ENCODE results near the gene ANKAR.

DNA sequence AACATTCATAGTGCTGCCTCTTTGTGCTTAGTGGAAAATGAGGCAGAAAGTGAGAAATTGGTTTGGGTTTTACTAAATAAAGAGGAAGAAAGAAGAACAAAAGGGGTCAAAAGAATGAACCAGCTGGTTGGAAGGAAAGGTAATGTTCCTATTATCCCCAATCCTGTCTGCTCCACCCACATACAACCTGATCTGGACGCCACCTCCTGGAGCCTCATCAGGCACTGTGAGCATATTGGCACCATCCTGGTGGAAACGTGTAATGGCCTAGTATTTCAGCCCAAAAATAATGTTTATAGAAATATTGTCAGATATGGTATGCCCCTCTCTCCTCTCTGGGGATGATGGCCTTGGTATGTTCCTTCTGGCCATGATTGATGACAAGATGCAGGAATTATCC lies 48.8 kb upstream of the ANKAR start:
- TF ChIP-seq, protein P1, sequence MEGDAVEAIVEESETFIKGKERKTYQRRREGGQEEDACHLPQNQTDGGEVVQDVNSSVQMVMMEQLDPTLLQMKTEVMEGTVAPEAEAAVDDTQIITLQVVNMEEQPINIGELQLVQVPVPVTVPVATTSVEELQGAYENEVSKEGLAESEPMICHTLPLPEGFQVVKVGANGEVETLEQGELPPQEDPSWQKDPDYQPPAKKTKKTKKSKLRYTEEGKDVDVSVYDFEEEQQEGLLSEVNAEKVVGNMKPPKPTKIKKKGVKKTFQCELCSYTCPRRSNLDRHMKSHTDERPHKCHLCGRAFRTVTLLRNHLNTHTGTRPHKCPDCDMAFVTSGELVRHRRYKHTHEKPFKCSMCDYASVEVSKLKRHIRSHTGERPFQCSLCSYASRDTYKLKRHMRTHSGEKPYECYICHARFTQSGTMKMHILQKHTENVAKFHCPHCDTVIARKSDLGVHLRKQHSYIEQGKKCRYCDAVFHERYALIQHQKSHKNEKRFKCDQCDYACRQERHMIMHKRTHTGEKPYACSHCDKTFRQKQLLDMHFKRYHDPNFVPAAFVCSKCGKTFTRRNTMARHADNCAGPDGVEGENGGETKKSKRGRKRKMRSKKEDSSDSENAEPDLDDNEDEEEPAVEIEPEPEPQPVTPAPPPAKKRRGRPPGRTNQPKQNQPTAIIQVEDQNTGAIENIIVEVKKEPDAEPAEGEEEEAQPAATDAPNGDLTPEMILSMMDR (IDR thresholded peaks at IDR 0.05), result no peak
- TF ChIP-seq, protein P2, sequence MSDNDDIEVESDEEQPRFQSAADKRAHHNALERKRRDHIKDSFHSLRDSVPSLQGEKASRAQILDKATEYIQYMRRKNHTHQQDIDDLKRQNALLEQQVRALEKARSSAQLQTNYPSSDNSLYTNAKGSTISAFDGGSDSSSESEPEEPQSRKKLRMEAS (CRISPR knock-in tag; IDR thresholded peaks at IDR 0.05), result no peak
- TF ChIP-seq, protein P3, sequence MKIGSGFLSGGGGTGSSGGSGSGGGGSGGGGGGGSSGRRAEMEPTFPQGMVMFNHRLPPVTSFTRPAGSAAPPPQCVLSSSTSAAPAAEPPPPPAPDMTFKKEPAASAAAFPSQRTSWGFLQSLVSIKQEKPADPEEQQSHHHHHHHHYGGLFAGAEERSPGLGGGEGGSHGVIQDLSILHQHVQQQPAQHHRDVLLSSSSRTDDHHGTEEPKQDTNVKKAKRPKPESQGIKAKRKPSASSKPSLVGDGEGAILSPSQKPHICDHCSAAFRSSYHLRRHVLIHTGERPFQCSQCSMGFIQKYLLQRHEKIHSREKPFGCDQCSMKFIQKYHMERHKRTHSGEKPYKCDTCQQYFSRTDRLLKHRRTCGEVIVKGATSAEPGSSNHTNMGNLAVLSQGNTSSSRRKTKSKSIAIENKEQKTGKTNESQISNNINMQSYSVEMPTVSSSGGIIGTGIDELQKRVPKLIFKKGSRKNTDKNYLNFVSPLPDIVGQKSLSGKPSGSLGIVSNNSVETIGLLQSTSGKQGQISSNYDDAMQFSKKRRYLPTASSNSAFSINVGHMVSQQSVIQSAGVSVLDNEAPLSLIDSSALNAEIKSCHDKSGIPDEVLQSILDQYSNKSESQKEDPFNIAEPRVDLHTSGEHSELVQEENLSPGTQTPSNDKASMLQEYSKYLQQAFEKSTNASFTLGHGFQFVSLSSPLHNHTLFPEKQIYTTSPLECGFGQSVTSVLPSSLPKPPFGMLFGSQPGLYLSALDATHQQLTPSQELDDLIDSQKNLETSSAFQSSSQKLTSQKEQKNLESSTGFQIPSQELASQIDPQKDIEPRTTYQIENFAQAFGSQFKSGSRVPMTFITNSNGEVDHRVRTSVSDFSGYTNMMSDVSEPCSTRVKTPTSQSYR (CRISPR knock-in tag; IDR thresholded peaks at IDR 0.05), result no peak
- TF ChIP-seq, protein P4, sequence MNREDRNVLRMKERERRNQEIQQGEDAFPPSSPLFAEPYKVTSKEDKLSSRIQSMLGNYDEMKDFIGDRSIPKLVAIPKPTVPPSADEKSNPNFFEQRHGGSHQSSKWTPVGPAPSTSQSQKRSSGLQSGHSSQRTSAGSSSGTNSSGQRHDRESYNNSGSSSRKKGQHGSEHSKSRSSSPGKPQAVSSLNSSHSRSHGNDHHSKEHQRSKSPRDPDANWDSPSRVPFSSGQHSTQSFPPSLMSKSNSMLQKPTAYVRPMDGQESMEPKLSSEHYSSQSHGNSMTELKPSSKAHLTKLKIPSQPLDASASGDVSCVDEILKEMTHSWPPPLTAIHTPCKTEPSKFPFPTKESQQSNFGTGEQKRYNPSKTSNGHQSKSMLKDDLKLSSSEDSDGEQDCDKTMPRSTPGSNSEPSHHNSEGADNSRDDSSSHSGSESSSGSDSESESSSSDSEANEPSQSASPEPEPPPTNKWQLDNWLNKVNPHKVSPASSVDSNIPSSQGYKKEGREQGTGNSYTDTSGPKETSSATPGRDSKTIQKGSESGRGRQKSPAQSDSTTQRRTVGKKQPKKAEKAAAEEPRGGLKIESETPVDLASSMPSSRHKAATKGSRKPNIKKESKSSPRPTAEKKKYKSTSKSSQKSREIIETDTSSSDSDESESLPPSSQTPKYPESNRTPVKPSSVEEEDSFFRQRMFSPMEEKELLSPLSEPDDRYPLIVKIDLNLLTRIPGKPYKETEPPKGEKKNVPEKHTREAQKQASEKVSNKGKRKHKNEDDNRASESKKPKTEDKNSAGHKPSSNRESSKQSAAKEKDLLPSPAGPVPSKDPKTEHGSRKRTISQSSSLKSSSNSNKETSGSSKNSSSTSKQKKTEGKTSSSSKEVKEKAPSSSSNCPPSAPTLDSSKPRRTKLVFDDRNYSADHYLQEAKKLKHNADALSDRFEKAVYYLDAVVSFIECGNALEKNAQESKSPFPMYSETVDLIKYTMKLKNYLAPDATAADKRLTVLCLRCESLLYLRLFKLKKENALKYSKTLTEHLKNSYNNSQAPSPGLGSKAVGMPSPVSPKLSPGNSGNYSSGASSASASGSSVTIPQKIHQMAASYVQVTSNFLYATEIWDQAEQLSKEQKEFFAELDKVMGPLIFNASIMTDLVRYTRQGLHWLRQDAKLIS (CRISPR knock-in tag; IDR thresholded peaks at IDR 0.05; ENCODE audit: borderline replicate concordance), result no peak
- TF ChIP-seq FOXK1 (CRISPR knock-in tag; IDR thresholded peaks at IDR 0.05), result no peak

All from WTC11 (cell line).